HG02678 (cell line): Measurements from ENCODE around the gene CPNE7.
"Not testable (repeated sequence)": the region's sequence is repeated elsewhere in the genome, so short reads cannot be mapped to it uniquely, and the experiment has no call there.

Source experiments
- ATAC-seq: cut with Tn5 transposase; IDR thresholded peaks from one replicate; pipeline ENCODE4 v1.9.1; 2021; ENCODE audit warnings: mild to moderate bottlenecking, moderate library complexity; ENCODE audit not compliant: unreplicated experiment

Gene CPNE7

GRCh38 chr16:89621136-89621697, 45.7 kb downstream of the CPNE7 start:
- ATAC-seq, result no peak

GRCh38 chr16:89621698-89622409, 46.3 kb downstream of the CPNE7 start:
- ATAC-seq, result no peak

GRCh38 chr16:89623511-89624261, 48.1 kb downstream of the CPNE7 start:
- no peak for ATAC-seq

GRCh38 chr16:89624777-89625761, 49.5 kb downstream of the CPNE7 start:
- no peak for ATAC-seq

GRCh38 chr16:89629827-89630610, 54.5 kb downstream of the CPNE7 start:
- no peak for ATAC-seq

GRCh38 chr16:89633064-89633631, 57.6 kb downstream of the CPNE7 start:
- no peak for ATAC-seq

GRCh38 chr16:89634463-89635385, 59.2 kb downstream of the CPNE7 start:
- ATAC-seq, result not testable (repeated sequence)

GRCh38 chr16:89636663-89637062, 61.1 kb downstream of the CPNE7 start:
- ATAC-seq, result no peak

- ATAC-seq, result no peak
These were observed 61.8 kb downstream of the CPNE7 start for GRCh38 chr16:89637379-89637778.

GRCh38 chr16:89638455-89638854, 62.9 kb downstream of the CPNE7 start:
- ATAC-seq, result no peak

- no peak for ATAC-seq
These were observed 63.8 kb downstream of the CPNE7 start for GRCh38 chr16:89639385-89639784.

GRCh38 chr16:89641458-89642119, 66.0 kb downstream of the CPNE7 start:
- ATAC-seq, result no peak

- ATAC-seq, result no peak
These were observed 67.0 kb downstream of the CPNE7 start for GRCh38 chr16:89642574-89642973.

- ATAC-seq, result no peak
These were observed 68.3 kb downstream of the CPNE7 start for GRCh38 chr16:89643769-89644300.

- ATAC-seq, result no peak
These were observed 69.6 kb downstream of the CPNE7 start for GRCh38 chr16:89645122-89645521.

- no peak for ATAC-seq
These were observed 70.7 kb downstream of the CPNE7 start for GRCh38 chr16:89646270-89646669.
